Measurements from ENCODE around the gene ADNP.

The ADNP gene

GRCh38 chr20:50844430-50845100 lies 86.7 kb downstream of the ADNP start:
- no peak for DNase-seq

GRCh38 chr20:50843331-50844276 lies 87.6 kb downstream of the ADNP start:
- DNase-seq: no peak

- no peak for DNase-seq
These were observed 88.4 kb downstream of the ADNP start for GRCh38 chr20:50842821-50843220.

Data from NCI-H774 (cell line).